ENCODE results near the gene CISTR.

CISTR gene

DNA sequence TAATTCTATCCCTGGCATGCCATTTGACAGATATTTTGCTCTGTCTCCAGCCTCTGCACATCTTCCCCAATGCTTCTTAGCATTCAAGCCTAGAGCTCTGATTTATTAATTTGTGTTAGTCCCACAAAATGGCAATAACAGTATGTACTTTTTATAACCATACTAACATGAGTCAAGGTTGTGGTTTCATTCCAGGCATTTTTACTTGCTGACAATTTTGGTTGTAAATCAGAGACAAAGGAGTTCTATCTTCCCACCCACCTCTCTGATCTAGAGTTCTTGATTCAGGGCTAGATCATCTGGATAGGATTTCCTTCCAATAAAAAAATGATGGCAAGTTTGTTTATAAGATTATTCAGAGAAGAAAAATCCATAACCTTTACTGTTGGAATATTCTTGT is 18.5 kb upstream of the CISTR start:
- H3K4me3 ChIP-seq (ENCODE audit: low read depth in 1 of 2, low read length in 2 of 2) = no peak overlapping the region
- no peaks in the 10 kb centered on the region for H3K9me3 ChIP-seq (ENCODE audit: insufficient read depth, low read length, severe bottlenecking)
- H3K9ac ChIP-seq (ENCODE audit: low read depth, low read length) = no peak overlapping the region
- no peaks in the 10 kb centered on the region for H3K79me2 ChIP-seq (ENCODE audit: insufficient read depth, low read length)
- TF ChIP-seq, protein P1, sequence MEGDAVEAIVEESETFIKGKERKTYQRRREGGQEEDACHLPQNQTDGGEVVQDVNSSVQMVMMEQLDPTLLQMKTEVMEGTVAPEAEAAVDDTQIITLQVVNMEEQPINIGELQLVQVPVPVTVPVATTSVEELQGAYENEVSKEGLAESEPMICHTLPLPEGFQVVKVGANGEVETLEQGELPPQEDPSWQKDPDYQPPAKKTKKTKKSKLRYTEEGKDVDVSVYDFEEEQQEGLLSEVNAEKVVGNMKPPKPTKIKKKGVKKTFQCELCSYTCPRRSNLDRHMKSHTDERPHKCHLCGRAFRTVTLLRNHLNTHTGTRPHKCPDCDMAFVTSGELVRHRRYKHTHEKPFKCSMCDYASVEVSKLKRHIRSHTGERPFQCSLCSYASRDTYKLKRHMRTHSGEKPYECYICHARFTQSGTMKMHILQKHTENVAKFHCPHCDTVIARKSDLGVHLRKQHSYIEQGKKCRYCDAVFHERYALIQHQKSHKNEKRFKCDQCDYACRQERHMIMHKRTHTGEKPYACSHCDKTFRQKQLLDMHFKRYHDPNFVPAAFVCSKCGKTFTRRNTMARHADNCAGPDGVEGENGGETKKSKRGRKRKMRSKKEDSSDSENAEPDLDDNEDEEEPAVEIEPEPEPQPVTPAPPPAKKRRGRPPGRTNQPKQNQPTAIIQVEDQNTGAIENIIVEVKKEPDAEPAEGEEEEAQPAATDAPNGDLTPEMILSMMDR (IDR thresholded peaks at IDR 0.05; ENCODE audit: borderline replicate concordance, extremely low read depth, low read length, poor library complexity, severe bottlenecking) = no peak
- TF ChIP-seq EZH2 (IDR thresholded peaks at IDR 0.05; ENCODE audit: borderline replicate concordance, low read depth, low read length, severe bottlenecking) = no peak
- no peak overlapping the region for H2AFZ ChIP-seq (ENCODE audit: low read depth, low read length)
- no peaks in the 10 kb centered on the region for H3K4me1 ChIP-seq (ENCODE audit: insufficient read depth, low read length)
- H3K4me2 ChIP-seq (ENCODE audit: insufficient read depth, low read length) = no peak overlapping the region
- H3K27ac ChIP-seq (ENCODE audit: low read length) = no peak overlapping the region
- H3K27me3 ChIP-seq (ENCODE audit: insufficient read depth, low read length, poor library complexity) = peaks cover 38% of the 10 kb centered on the region
- DNase-seq (no peak), ATAC-seq (ENCODE audit: insufficient read depth, low read depth) (no peak)
- no peaks in the 10 kb centered on the region for H3K36me3 ChIP-seq (ENCODE audit: insufficient read depth, low read length)
- H4K20me1 ChIP-seq (ENCODE audit: insufficient read depth, low read length) = no peaks in the 10 kb centered on the region

DNA sequence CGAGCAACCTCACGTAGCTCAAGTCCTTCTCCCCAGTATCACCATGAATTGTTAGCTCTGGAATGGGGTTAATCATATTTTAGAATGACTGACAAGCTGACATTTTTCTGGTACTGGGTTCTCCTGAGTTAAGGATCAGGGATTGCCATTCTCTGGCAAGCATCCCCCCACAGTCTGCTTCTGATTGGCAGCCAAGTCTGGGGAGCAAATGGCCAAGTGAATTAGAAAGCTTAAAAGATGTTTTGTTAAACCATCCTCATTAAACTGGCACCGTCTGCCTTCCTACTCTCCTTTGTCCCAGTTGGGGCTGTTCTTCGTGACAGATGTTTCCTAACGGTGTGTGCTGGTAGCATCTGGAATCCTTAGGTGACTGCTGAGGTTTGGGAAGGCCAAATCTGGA is 17.2 kb upstream of the CISTR start:
- H3K27me3 ChIP-seq (ENCODE audit: insufficient read depth, low read length, poor library complexity) = peaks cover 44% of the 10 kb centered on the region

DNA sequence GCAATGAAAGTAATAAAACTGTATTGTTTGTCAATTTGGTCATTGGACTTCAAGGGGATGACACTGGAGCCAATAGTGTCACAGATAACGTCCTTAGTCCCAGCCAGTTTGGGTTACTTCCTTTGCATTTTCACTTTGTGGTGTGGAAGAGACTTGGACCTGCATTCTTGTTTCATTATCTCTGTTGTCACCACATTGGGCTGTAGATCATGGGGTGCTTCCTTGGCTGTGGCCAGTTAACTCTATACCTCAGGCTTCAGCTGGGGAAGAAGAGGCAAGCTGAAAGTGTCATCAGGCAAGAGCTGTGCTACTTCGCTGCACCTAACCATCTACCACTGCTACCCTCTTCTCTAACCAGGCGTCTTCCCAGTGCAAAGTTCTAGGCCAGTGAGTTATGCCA is 15.1 kb upstream of the CISTR start:
- Histone ChIP-seq H3K27ac (ENCODE audit: low read length) (no peak overlapping the region), H3K4me3 (ENCODE audit: low read depth in 1 of 2, low read length in 2 of 2) (no peak overlapping the region), H4K20me1 (ENCODE audit: insufficient read depth, low read length) (no peaks in the 10 kb centered on the region), H3K36me3 (ENCODE audit: insufficient read depth, low read length) (no peaks in the 10 kb centered on the region), H3K9me3 (ENCODE audit: insufficient read depth, low read length, severe bottlenecking) (no peaks in the 10 kb centered on the region), H3K27me3 (ENCODE audit: insufficient read depth, low read length, poor library complexity) (peaks cover 50% of the 10 kb centered on the region), H3K79me2 (ENCODE audit: insufficient read depth, low read length) (no peaks in the 10 kb centered on the region), H3K4me1 (ENCODE audit: insufficient read depth, low read length) (no peaks in the 10 kb centered on the region), H3K4me2 (ENCODE audit: insufficient read depth, low read length) (no peak overlapping the region), H2AFZ (ENCODE audit: low read depth, low read length) (no peak overlapping the region), H3K9ac (ENCODE audit: low read depth, low read length) (no peak overlapping the region)
- ATAC-seq (ENCODE audit: insufficient read depth, low read depth) = no peak
- DNase-seq = no peak
- TF ChIP-seq EZH2 (IDR thresholded peaks at IDR 0.05; ENCODE audit: borderline replicate concordance, low read depth, low read length, severe bottlenecking) = no peak
- TF ChIP-seq, protein P1 (IDR thresholded peaks at IDR 0.05; ENCODE audit: borderline replicate concordance, extremely low read depth, low read length, poor library complexity, severe bottlenecking) = no peak

More for the DNA sequence above, 17.2 kb upstream of the CISTR start:
- no peaks in the 10 kb centered on the region for H4K20me1 ChIP-seq (ENCODE audit: insufficient read depth, low read length)
- no peak overlapping the region for H3K4me2 ChIP-seq (ENCODE audit: insufficient read depth, low read length)
- no peak overlapping the region for H3K27ac ChIP-seq (ENCODE audit: low read length)
- H3K9me3 ChIP-seq (ENCODE audit: insufficient read depth, low read length, severe bottlenecking) = no peaks in the 10 kb centered on the region
- TF ChIP-seq, protein P1 (IDR thresholded peaks at IDR 0.05; ENCODE audit: borderline replicate concordance, extremely low read depth, low read length, poor library complexity, severe bottlenecking) = no peak
- TF ChIP-seq EZH2 (IDR thresholded peaks at IDR 0.05; ENCODE audit: borderline replicate concordance, low read depth, low read length, severe bottlenecking) = no peak
- H3K36me3 ChIP-seq (ENCODE audit: insufficient read depth, low read length) = no peaks in the 10 kb centered on the region
- ATAC-seq (ENCODE audit: insufficient read depth, low read depth) (no peak), DNase-seq (no peak)
- H3K4me1 ChIP-seq (ENCODE audit: insufficient read depth, low read length) = no peaks in the 10 kb centered on the region
- H3K79me2 ChIP-seq (ENCODE audit: insufficient read depth, low read length) = no peaks in the 10 kb centered on the region
- H3K9ac ChIP-seq (ENCODE audit: low read depth, low read length) = no peak overlapping the region
- no peak overlapping the region for H2AFZ ChIP-seq (ENCODE audit: low read depth, low read length)
- H3K4me3 ChIP-seq (ENCODE audit: low read depth in 1 of 2, low read length in 2 of 2) = no peak overlapping the region

DNA sequence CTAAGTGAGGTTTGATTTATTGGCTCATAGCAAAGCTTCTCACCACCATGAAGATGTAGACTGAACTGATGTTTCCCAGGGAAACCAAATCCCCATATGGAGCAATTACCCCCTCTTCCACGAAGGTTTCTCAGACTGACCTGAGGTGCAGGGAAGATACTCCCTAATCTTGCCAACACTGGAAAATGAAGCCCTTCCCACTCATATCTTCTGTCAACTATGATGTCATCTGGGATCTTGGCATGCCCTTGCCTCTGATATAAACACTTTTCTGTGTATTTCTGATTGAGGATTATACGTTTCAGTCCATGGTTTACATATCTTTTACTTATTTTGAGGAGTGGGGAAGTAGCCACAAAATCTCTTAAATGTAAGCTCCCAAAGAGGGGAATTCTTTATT is 14.1 kb upstream of the CISTR start:
- Histone ChIP-seq H3K9ac (ENCODE audit: low read depth, low read length) (no peak overlapping the region), H4K20me1 (ENCODE audit: insufficient read depth, low read length) (no peaks in the 10 kb centered on the region), H3K27ac (ENCODE audit: low read length) (no peak overlapping the region), H3K9me3 (ENCODE audit: insufficient read depth, low read length, severe bottlenecking) (no peaks in the 10 kb centered on the region), H3K4me1 (ENCODE audit: insufficient read depth, low read length) (no peaks in the 10 kb centered on the region), H3K4me3 (ENCODE audit: low read depth in 1 of 2, low read length in 2 of 2) (no peak overlapping the region), H2AFZ (ENCODE audit: low read depth, low read length) (no peak overlapping the region), H3K36me3 (ENCODE audit: insufficient read depth, low read length) (no peaks in the 10 kb centered on the region), H3K4me2 (ENCODE audit: insufficient read depth, low read length) (no peak overlapping the region), H3K27me3 (ENCODE audit: insufficient read depth, low read length, poor library complexity) (peaks cover 51% of the 10 kb centered on the region), H3K79me2 (ENCODE audit: insufficient read depth, low read length) (no peaks in the 10 kb centered on the region)
- no peak for ATAC-seq (ENCODE audit: insufficient read depth, low read depth)
- DNase-seq = no peak
- TF ChIP-seq, protein P1 (IDR thresholded peaks at IDR 0.05; ENCODE audit: borderline replicate concordance, extremely low read depth, low read length, poor library complexity, severe bottlenecking) = no peak
- no peak for TF ChIP-seq EZH2 (IDR thresholded peaks at IDR 0.05; ENCODE audit: borderline replicate concordance, low read depth, low read length, severe bottlenecking)

Data from DND-41 (cell line).